ENCODE data around the gene ACTN3.

- TF ChIP-seq EZH2 (IDR thresholded peaks at IDR 0.05; ENCODE audit: borderline replicate concordance, low read depth, low read length, severe bottlenecking) (no peak), CTCF (IDR thresholded peaks at IDR 0.05; ENCODE audit: borderline replicate concordance, extremely low read depth, low read length, poor library complexity, severe bottlenecking) (no peak)
Observed at GRCh38 chr11:66530927-66531709, 15.6 kb upstream of the ACTN3 start.
